Measurements from ENCODE around the gene ICE2. TPM values are rescaled to one million over a fixed set of nuclear protein-coding genes. Genes with fewer than 3 reads are reported as not detected.

Gene ICE2
- total RNA-seq, 1 donor from 2014 or later, result 95.3 TPM

GRCh38 chr15:60494108-60494507 lies 15.2 kb upstream of the ICE2 start:
- no peaks in the 10 kb centered on the region for H3K27me3 ChIP-seq

GRCh38 chr15:60493166-60493565 lies 14.2 kb upstream of the ICE2 start:
- Mint-ChIP-seq H3K4me1 (peaks cover 4% of the 10 kb centered on the region), H3K4me3 (no peak overlapping the region), H3K27me3 (ENCODE audit: insufficient read depth, low read depth) (peaks cover 2% of the 10 kb centered on the region), H3K27ac (no peak overlapping the region), H3K9me3 (no peaks in the 10 kb centered on the region), H3K36me3 (peaks cover 2% of the 10 kb centered on the region)
- H3K4me1 ChIP-seq, result no peaks in the 10 kb centered on the region
- H3F3A ChIP-seq (ENCODE audit: low read depth), result no peaks in the 10 kb centered on the region
- TF ChIP-seq EZH2 (IDR thresholded peaks at IDR 0.05) (no peak), EZH2phosphoT487 (IDR thresholded peaks at IDR 0.05) (no peak), CTCF (IDR thresholded peaks at IDR 0.05) (no peak)
- H4K20me1 ChIP-seq (ENCODE audit: low read depth), result no peaks in the 10 kb centered on the region
- no peak for DNase-seq (ENCODE audit: low spot score)
- no peak overlapping the region for H3K4me2 ChIP-seq
- no peak overlapping the region for H2AFZ ChIP-seq (replicated peaks)
- H3K36me3 ChIP-seq, result no peaks in the 10 kb centered on the region
- H3K79me2 ChIP-seq (ENCODE audit: low read depth), result no peaks in the 10 kb centered on the region
- H3K27ac ChIP-seq, result no peak overlapping the region
- no peaks in the 10 kb centered on the region for H3K9me3 ChIP-seq (ENCODE audit: low read depth)
- no peak overlapping the region for H3K4me3 ChIP-seq
- no peak overlapping the region for H3K9ac ChIP-seq
- H3K27me3 ChIP-seq, result no peaks in the 10 kb centered on the region

More at GRCh38 chr15:60494108-60494507, 15.2 kb upstream of the ICE2 start:
- Mint-ChIP-seq H3K4me3 (no peak overlapping the region), H3K9me3 (no peaks in the 10 kb centered on the region), H3K27me3 (ENCODE audit: insufficient read depth, low read depth) (peaks cover 2% of the 10 kb centered on the region), H3K36me3 (peaks cover 2% of the 10 kb centered on the region), H3K4me1 (peaks cover 4% of the 10 kb centered on the region), H3K27ac (no peak overlapping the region)
- H3K79me2 ChIP-seq (ENCODE audit: low read depth), result no peaks in the 10 kb centered on the region
- H2AFZ ChIP-seq (replicated peaks), result no peak overlapping the region
- no peaks in the 10 kb centered on the region for H4K20me1 ChIP-seq (ENCODE audit: low read depth)
- H3K4me2 ChIP-seq, result no peak overlapping the region
- H3F3A ChIP-seq (ENCODE audit: low read depth), result no peaks in the 10 kb centered on the region
- no peaks in the 10 kb centered on the region for H3K9me3 ChIP-seq (ENCODE audit: low read depth)
- H3K36me3 ChIP-seq, result no peaks in the 10 kb centered on the region
- TF ChIP-seq EZH2phosphoT487 (IDR thresholded peaks at IDR 0.05) (no peak), EZH2 (IDR thresholded peaks at IDR 0.05) (no peak), CTCF (IDR thresholded peaks at IDR 0.05) (no peak)
- H3K9ac ChIP-seq, result no peak overlapping the region
- H3K27ac ChIP-seq, result no peak overlapping the region
- H3K4me3 ChIP-seq, result no peak overlapping the region
- DNase-seq (ENCODE audit: low spot score), result no peak
- H3K4me1 ChIP-seq, result no peaks in the 10 kb centered on the region

- H3K9ac ChIP-seq, result no peak overlapping the region
- no peak overlapping the region for H2AFZ ChIP-seq (replicated peaks)
- H3K4me1 ChIP-seq, result peaks cover 5% of the 10 kb centered on the region
- H4K20me1 ChIP-seq (ENCODE audit: low read depth), result no peaks in the 10 kb centered on the region
- H3F3A ChIP-seq (ENCODE audit: low read depth), result no peaks in the 10 kb centered on the region
- H3K27me3 ChIP-seq, result no peaks in the 10 kb centered on the region
- Mint-ChIP-seq H3K9me3 (no peaks in the 10 kb centered on the region), H3K27me3 (ENCODE audit: insufficient read depth, low read depth) (no peaks in the 10 kb centered on the region), H3K4me1 (no peaks in the 10 kb centered on the region), H3K27ac (no peak overlapping the region), H3K4me3 (no peak overlapping the region), H3K36me3 (no peaks in the 10 kb centered on the region)
- TF ChIP-seq CTCF (IDR thresholded peaks at IDR 0.05), result no peak
- no peak overlapping the region for H3K4me2 ChIP-seq
- no peaks in the 10 kb centered on the region for H3K9me3 ChIP-seq (ENCODE audit: low read depth)
- no peak overlapping the region for H3K4me3 ChIP-seq
- no peak for DNase-seq (ENCODE audit: low spot score)
- no peak overlapping the region for H3K27ac ChIP-seq
- no peaks in the 10 kb centered on the region for H3K79me2 ChIP-seq (ENCODE audit: low read depth)
- no peaks in the 10 kb centered on the region for H3K36me3 ChIP-seq
Observed at GRCh38 chr15:60486742-60487141, 7.8 kb upstream of the ICE2 start.
